Right atrium auricular region (tissue), 2 donors: ENCODE results near the gene RBM38. TPM values are rescaled to one million over a fixed set of nuclear protein-coding genes. Genes with fewer than 3 reads are reported as not detected.

Source experiments
- DNase-seq: peaks from one replicate; pipeline ENCODE4 v3.0.0-alpha.2; 2019; ENCODE audit warnings: low spot score
- H3K27ac ChIP-seq, 2 donors: fragments of 200-600 bp; sonication (generic); 1 replicate in 1 of 2; 2 replicates in 1 of 2; pipeline ENCODE4 v1.5.1; 2016 to 2019
- H3K27me3 ChIP-seq, 2 donors: fragments of 200-600 bp; sonication (generic); one replicate each; pipeline versions ENCODE4 v1.5.1 to v1.6.0; 2017 to 2019
- H3K36me3 ChIP-seq: fragments of 200-600 bp; sonication (generic); one replicate; pipeline ENCODE4 v1.5.1; 2016
- H3K4me1 ChIP-seq, 2 donors: fragments of 200-600 bp; sonication (generic); one replicate each; pipeline versions ENCODE4 v1.5.1 to v1.6.0; 2017 to 2019
- H3K4me3 ChIP-seq, 2 donors: fragments of 200-600 bp; sonication (generic); 1 replicate in 1 of 2; 2 replicates in 1 of 2; pipeline ENCODE4 v1.5.1; 2017 to 2019; ENCODE audit warnings: mild to moderate bottlenecking in 1 of 2, moderate library complexity in 1 of 2
- H3K9me3 ChIP-seq, 2 donors: fragments of 200-600 bp; sonication (generic); one replicate each; pipeline ENCODE4 v1.5.1; 2019
- CTCF ChIP-seq, 2 donors: fragments of 200-600 bp; sonication (generic); IDR thresholded peaks; one replicate each; pipeline ENCODE4 v1.5.1; 2019; ENCODE audit warnings: antibody characterized with exemption in 2 of 2
- total RNA-seq, 2 donors: library from RNA; depleted of rRNA; stranded (reverse); fragments of >200 nt; gene quantifications; one replicate each; pipeline ENCODE4 v1.1.0, GENCODE V29; 2016

The RBM38 gene
- total RNA-seq, 2 donors from 2014 or later = 127 to 151 TPM

DNA sequence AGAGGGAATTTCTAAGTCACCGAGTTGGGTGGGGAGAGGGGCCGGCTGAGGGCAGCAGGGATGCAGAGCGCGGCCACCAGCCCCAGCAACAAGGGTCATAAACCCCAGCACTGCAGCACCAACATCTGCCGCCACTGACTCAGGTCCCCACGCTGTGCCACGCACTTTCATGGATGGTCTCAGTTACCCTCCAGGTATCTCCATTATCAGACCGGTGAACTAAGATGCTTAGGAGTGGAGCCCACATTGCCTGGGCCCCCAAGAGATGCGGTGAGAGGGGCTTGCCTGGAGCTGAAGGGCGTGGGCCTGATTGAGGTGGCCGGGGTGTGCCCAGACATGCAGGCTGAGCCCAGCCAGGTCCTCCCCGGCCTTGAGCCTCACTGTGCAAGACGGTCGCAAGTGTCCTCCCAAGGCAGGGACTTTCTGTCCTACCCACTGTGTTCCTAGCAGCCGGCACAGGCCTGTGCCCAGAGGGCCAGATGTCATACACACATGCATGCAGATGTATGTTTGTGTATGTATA is 19.3 kb downstream of the RBM38 start:
- no peak for TF ChIP-seq CTCF (IDR thresholded peaks at IDR 0.05)
- Histone ChIP-seq H3K27me3 (no peaks in the 10 kb centered on the region), H3K4me1 (peaks cover 0 to 55% of the 10 kb centered on the region in 2 donors), H3K9me3 (no peaks in the 10 kb centered on the region), H3K4me3 (no peak overlapping the region), H3K27ac (peak overlapping the region; percentile 75 to 76), H3K36me3 (peaks cover 36% of the 10 kb centered on the region)
- DNase-seq = no peak

GRCh38 chr20:57410924-57411323 is 19.7 kb downstream of the RBM38 start:
- TF ChIP-seq CTCF (IDR thresholded peaks at IDR 0.05) = no peak
- H3K9me3 ChIP-seq = no peaks in the 10 kb centered on the region
- H3K4me1 ChIP-seq = peaks cover 0 to 50% of the 10 kb centered on the region in 2 donors
- DNase-seq = no peak
- no peaks in the 10 kb centered on the region for H3K27me3 ChIP-seq
- H3K36me3 ChIP-seq = peaks cover 31% of the 10 kb centered on the region
- H3K4me3 ChIP-seq = no peak overlapping the region
- H3K27ac ChIP-seq = no peak overlapping the region

GRCh38 chr20:57411406-57412283 is 20.4 kb downstream of the RBM38 start:
- H3K36me3 ChIP-seq = peaks cover 24% of the 10 kb centered on the region
- no peak overlapping the region for H3K4me3 ChIP-seq
- no peak for TF ChIP-seq CTCF (IDR thresholded peaks at IDR 0.05)
- H3K27me3 ChIP-seq = no peaks in the 10 kb centered on the region
- no peaks in the 10 kb centered on the region for H3K9me3 ChIP-seq
- H3K4me1 ChIP-seq = peaks cover 0 to 43% of the 10 kb centered on the region in 2 donors
- H3K27ac ChIP-seq = peak overlapping the region in 1 of 2 donors; percentile 16
- DNase-seq = no peak

GRCh38 chr20:57412347-57413029 is 21.3 kb downstream of the RBM38 start:
- Histone ChIP-seq H3K27me3 (no peaks in the 10 kb centered on the region), H3K27ac (no peak overlapping the region), H3K36me3 (peaks cover 20% of the 10 kb centered on the region), H3K9me3 (no peaks in the 10 kb centered on the region), H3K4me1 (peaks cover 0 to 39% of the 10 kb centered on the region in 2 donors), H3K4me3 (no peak overlapping the region)
- no peak for DNase-seq
- no peak for TF ChIP-seq CTCF (IDR thresholded peaks at IDR 0.05)

DNA sequence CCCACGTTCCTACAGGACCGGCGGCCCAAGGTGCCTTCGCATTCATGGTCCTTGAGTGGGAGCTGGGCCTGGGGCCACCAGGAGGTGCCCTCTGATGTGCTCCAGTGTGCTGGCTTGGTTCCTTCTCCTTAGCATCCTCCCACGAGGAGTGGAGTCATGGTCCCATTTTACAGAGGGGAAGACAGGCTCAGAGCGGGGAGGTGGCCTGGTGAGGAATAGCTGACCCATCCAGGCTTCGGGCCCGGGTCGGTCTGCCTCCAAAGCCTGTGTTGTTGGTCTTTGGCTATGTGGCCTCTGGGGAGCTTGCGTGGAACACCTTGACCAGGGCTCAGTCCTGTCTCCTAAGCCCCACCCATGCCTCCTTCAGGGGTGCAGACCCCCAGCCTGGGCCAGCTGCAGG is 22.8 kb downstream of the RBM38 start:
- H3K9me3 ChIP-seq = no peaks in the 10 kb centered on the region
- DNase-seq = no peak
- no peak overlapping the region for H3K27ac ChIP-seq
- H3K4me1 ChIP-seq = peaks cover 0 to 24% of the 10 kb centered on the region in 2 donors
- no peak overlapping the region for H3K4me3 ChIP-seq
- H3K36me3 ChIP-seq = peaks cover 5% of the 10 kb centered on the region
- TF ChIP-seq CTCF (IDR thresholded peaks at IDR 0.05) = no peak
- H3K27me3 ChIP-seq = no peaks in the 10 kb centered on the region
